Measurements from ENCODE around the gene UBE2E2. TPM values are rescaled to one million over a fixed set of nuclear protein-coding genes. Genes with fewer than 3 reads are reported as not detected.

The UBE2E2 gene
- total and polyA plus RNA-seq, 2 donors from 2014 or later, result 40.9 to 61.7 TPM

DNA sequence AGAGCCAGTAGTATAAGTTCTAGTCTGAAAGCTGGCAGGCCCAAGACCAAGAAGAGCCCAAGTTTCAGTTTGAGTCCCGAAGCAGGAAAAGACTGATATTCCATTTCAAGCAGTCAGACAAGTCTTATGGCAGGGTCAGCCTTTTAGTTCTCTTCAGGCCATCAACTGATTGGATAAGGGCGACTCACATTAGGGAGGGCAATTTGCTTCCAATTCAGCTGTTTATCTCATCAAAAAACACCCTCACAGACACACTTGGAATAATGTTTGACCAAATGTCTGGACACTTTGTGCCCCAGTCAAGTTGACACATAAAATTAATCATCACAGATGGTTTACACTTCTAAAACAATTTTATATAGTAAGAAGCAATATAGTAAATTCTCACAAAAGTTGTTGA is 69.7 kb downstream of the UBE2E2 start:
- no peak overlapping the region for H3K4me3 ChIP-seq (ENCODE audit: low read length in 3 of 3)
- H3K27me3 ChIP-seq (ENCODE audit: control insufficient read depth, insufficient read depth, low read length), result no peaks in the 10 kb centered on the region
- TF ChIP-seq, protein P1, sequence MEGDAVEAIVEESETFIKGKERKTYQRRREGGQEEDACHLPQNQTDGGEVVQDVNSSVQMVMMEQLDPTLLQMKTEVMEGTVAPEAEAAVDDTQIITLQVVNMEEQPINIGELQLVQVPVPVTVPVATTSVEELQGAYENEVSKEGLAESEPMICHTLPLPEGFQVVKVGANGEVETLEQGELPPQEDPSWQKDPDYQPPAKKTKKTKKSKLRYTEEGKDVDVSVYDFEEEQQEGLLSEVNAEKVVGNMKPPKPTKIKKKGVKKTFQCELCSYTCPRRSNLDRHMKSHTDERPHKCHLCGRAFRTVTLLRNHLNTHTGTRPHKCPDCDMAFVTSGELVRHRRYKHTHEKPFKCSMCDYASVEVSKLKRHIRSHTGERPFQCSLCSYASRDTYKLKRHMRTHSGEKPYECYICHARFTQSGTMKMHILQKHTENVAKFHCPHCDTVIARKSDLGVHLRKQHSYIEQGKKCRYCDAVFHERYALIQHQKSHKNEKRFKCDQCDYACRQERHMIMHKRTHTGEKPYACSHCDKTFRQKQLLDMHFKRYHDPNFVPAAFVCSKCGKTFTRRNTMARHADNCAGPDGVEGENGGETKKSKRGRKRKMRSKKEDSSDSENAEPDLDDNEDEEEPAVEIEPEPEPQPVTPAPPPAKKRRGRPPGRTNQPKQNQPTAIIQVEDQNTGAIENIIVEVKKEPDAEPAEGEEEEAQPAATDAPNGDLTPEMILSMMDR (IDR thresholded peaks at IDR 0.05; ENCODE audit: borderline replicate concordance, extremely low read depth, insufficient read depth), result no peak
- H3K4me1 ChIP-seq (ENCODE audit: control insufficient read depth in 2 of 3, insufficient read depth in 2 of 3, low read depth in 1 of 3, low read length in 3 of 3), result peaks cover 0 to 3% (median 0%) of the 10 kb centered on the region in 3 donors
- intact Hi-C loops (cut with DNase I), result no loop called here
- no peaks in the 10 kb centered on the region for H3K9me3 ChIP-seq (ENCODE audit: control insufficient read depth in 2 of 3, insufficient read depth in 1 of 3, low read length in 3 of 3)
- no peak overlapping the region for H3K27ac ChIP-seq (ENCODE audit: low read depth in 2 of 2, low read length in 2 of 2)
- FAIRE-seq (no peak), DNase-seq (no peak)
- no peak overlapping the region for H3K9ac ChIP-seq (ENCODE audit: low read length in 3 of 3)
- H3K36me3 ChIP-seq (ENCODE audit: control insufficient read depth in 2 of 3, insufficient read depth in 3 of 3, low read length in 3 of 3), result no peaks in the 10 kb centered on the region

GRCh38 chr3:23275061-23275460 is 71.9 kb downstream of the UBE2E2 start:
- Histone ChIP-seq H3K9ac (ENCODE audit: low read length in 3 of 3) (no peak overlapping the region), H3K9me3 (ENCODE audit: control insufficient read depth in 2 of 3, insufficient read depth in 1 of 3, low read length in 3 of 3) (no peaks in the 10 kb centered on the region), H3K27ac (ENCODE audit: low read depth in 2 of 2, low read length in 2 of 2) (no peak overlapping the region), H3K36me3 (ENCODE audit: control insufficient read depth in 2 of 3, insufficient read depth in 3 of 3, low read length in 3 of 3) (no peaks in the 10 kb centered on the region), H3K27me3 (ENCODE audit: control insufficient read depth, insufficient read depth, low read length) (no peaks in the 10 kb centered on the region), H3K4me3 (ENCODE audit: low read length in 3 of 3) (no peak overlapping the region), H3K4me1 (ENCODE audit: control insufficient read depth in 2 of 3, insufficient read depth in 2 of 3, low read depth in 1 of 3, low read length in 3 of 3) (peaks cover 0 to 7% (median 0%) of the 10 kb centered on the region in 3 donors)
- intact Hi-C loops (cut with DNase I), result no loop called here
- no peak for FAIRE-seq
- TF ChIP-seq, protein P1 (IDR thresholded peaks at IDR 0.05; ENCODE audit: borderline replicate concordance, extremely low read depth, insufficient read depth), result no peak
- no peak for DNase-seq

DNA sequence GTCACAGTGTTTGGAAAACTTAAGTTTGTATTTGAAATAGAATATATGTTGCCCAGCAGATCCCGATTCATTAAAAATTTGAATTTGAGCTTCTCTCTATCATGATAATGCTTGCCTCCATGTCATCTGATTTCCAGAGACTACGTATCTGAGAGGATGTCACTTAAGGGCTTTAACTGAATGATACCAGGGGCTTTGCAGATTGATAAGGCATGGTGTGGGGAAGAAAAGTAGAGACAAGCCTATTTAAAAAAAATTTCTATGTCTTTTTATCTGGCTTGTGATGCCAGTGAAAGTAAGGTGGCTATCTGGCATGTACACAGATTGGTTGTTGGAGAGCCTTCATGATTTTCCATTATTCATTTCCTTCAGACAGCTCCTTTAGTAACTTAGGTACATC is 72.7 kb downstream of the UBE2E2 start:
- H3K9ac ChIP-seq (ENCODE audit: low read length in 3 of 3), result no peak overlapping the region
- DNase-seq, result no peak
- TF ChIP-seq, protein P1 (IDR thresholded peaks at IDR 0.05; ENCODE audit: borderline replicate concordance, extremely low read depth, insufficient read depth), result no peak
- H3K4me3 ChIP-seq (ENCODE audit: low read length in 3 of 3), result no peak overlapping the region
- H3K27me3 ChIP-seq (ENCODE audit: control insufficient read depth, insufficient read depth, low read length), result no peaks in the 10 kb centered on the region
- peaks cover 0 to 7% (median 0%) of the 10 kb centered on the region in 3 donors for H3K4me1 ChIP-seq (ENCODE audit: control insufficient read depth in 2 of 3, insufficient read depth in 2 of 3, low read depth in 1 of 3, low read length in 3 of 3)
- FAIRE-seq, result no peak
- H3K9me3 ChIP-seq (ENCODE audit: control insufficient read depth in 2 of 3, insufficient read depth in 1 of 3, low read length in 3 of 3), result no peaks in the 10 kb centered on the region
- intact Hi-C loops (cut with DNase I), result no loop called here
- H3K27ac ChIP-seq (ENCODE audit: low read depth in 2 of 2, low read length in 2 of 2), result no peak overlapping the region
- no peaks in the 10 kb centered on the region for H3K36me3 ChIP-seq (ENCODE audit: control insufficient read depth in 2 of 3, insufficient read depth in 3 of 3, low read length in 3 of 3)
